Measurements from ENCODE around the gene ZNF454.

DNA sequence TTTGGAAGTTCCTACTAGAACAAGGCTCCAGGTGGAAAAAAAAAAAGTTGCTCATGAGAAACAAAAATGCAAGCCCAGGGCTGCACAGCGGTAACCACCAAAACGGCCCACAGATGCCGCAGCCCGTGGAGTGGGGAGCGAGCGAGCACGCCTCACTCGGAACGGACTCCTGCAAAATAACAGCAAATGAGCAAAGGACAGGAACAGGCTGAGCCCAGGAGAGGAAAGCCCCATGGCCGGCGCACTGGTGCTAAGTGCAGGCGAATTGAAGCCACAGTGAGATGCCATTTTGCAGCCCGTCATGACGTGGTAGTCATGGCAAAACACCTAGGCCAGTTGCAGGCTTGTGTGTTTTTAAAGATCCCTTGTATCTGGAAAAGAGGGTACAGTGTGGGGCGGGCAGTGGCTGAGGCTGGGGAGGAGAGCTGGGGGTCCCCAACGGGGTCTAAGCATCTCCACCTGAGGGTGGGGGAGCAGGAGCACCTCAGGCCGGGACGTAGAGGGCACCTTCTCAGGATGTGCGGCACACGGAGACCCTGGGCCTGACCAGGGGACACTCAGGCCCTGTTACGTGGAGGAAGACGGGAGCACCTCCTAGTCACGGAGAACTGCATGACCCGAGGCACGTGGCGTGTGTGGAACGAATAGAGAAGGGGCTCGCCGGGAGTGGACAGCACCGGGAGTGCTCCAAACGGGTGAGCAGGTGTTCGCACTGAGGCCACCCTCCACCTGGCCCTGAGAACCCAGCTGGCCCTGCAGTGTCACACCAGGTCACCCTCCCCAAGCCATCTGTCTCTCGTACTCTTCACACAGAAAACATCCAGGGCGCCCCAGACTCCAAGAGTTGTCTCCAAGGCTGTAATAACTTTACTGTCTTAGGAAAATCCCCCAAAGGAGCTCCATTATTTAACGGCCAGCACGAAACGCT lies 43.4 kb downstream of the ZNF454 start:
- TF ChIP-seq EZH2 (IDR thresholded peaks at IDR 0.05): no peak
- no peak for TF ChIP-seq POLR2AphosphoS5 (IDR thresholded peaks at IDR 0.05; ENCODE audit: borderline replicate concordance, low read depth, low read length)
- TF ChIP-seq FOXP2 (optimal IDR thresholded peaks at IDR 0.05; ENCODE audit: control extremely low read depth, extremely low read length, insufficient read depth): no peak
